Muscle layer of colon (tissue), 2 donors: Measurements from ENCODE around the gene CACNA2D3.

Experiments
- H3K27ac ChIP-seq: one replicate; pipeline ENCODE4 v1.7.0; 2013; ENCODE audit warnings: low read depth, mild to moderate bottlenecking, low read length, moderate library complexity
- H3K27me3 ChIP-seq, 2 donors: one replicate each; pipeline ENCODE4 v1.7.0; 2013; ENCODE audit warnings: low read length in 2 of 2, mild to moderate bottlenecking in 2 of 2; ENCODE audit not compliant: insufficient read depth in 2 of 2, control insufficient read depth in 1 of 2
- H3K36me3 ChIP-seq: one replicate; pipeline ENCODE4 v1.7.0; 2013; ENCODE audit warnings: mild to moderate bottlenecking, low read length; ENCODE audit not compliant: insufficient read depth
- H3K4me1 ChIP-seq: one replicate; pipeline ENCODE4 v1.7.0; 2013; ENCODE audit warnings: mild to moderate bottlenecking, low read length; ENCODE audit not compliant: insufficient read depth
- H3K4me3 ChIP-seq, 2 donors: one replicate each; pipeline ENCODE4 v1.7.0; 2013; ENCODE audit warnings: low read length in 2 of 2, low read depth in 1 of 2, mild to moderate bottlenecking in 1 of 2, moderate library complexity in 1 of 2
- H3K9ac ChIP-seq: one replicate; pipeline ENCODE4 v1.7.0; 2013; ENCODE audit warnings: low read length
- H3K9me3 ChIP-seq: one replicate; pipeline ENCODE4 v1.7.0; 2013; ENCODE audit warnings: mild to moderate bottlenecking, low read length
- donor health status: abdominal sarcoma.
- donor health status: Adenocarcinoma of cecum.

Gene CACNA2D3

DNA sequence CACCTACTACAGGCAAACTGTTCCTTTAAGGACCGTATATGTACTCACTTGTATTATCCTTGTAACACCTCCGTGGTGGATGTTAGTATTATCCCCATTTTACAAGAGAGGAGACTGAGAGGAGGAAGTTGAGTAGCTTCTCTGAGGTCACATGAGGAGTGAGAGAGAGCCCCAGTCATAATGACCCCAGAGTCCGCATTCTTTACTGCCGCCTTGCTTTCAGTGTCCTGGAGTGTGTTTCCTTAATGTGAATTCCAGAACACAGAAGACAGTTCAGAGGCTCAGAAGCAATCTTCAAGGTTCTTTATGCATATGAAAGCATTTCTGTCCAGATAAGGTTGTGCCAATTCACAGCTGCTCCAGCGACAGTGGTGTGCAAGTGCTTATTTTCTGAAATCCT, 199.2 kb downstream of the CACNA2D3 start:
- H3K4me1 ChIP-seq = no peaks in the 10 kb centered on the region
- H3K9ac ChIP-seq = no peak overlapping the region
- no peak overlapping the region for H3K27ac ChIP-seq
- H3K9me3 ChIP-seq = no peaks in the 10 kb centered on the region
- no peaks in the 10 kb centered on the region for H3K27me3 ChIP-seq
- no peaks in the 10 kb centered on the region for H3K36me3 ChIP-seq
- no peak overlapping the region for H3K4me3 ChIP-seq

DNA sequence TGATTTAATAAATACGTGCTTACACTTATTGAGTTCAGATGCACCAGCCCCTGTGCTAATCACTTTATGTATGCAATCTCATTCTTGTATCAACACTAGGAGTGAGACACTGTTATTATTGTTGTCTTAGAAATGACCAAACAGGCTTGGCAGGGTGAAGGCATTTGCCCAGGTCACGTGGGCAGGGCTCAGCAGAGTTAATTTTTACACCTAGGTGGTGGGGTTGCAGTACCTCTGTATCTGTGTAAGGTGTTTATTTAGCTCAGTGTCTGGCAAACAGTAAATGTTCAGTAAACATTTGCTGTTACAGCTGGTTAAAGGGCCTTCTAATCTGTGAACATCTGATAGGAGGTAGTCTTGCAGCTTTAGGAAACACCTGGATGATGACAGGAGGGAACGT, 200.0 kb downstream of the CACNA2D3 start:
- no peak overlapping the region for H3K9ac ChIP-seq
- H3K9me3 ChIP-seq = no peaks in the 10 kb centered on the region
- no peaks in the 10 kb centered on the region for H3K4me1 ChIP-seq
- no peak overlapping the region for H3K4me3 ChIP-seq
- no peak overlapping the region for H3K27ac ChIP-seq
- H3K36me3 ChIP-seq = no peaks in the 10 kb centered on the region
- no peaks in the 10 kb centered on the region for H3K27me3 ChIP-seq

DNA sequence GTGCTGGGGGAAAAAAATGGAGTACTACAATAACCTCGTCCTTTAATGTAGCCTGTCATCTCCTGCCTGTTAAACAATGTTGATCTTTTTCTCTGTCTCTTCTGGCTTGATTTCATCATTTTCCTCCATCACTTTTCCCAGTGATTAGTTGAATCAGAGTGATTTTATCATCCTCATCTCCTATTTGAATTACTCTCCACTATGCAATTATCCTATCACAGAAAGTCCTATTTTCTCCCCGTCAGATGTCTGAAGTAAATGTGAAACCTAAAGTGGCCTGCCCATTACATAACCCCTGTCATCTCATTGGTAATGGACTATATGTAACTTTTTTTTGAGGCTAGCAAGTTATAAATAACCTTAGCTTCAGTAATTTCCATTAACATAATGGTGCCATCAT, 201.8 kb downstream of the CACNA2D3 start:
- no peak overlapping the region for H3K4me3 ChIP-seq
- no peak overlapping the region for H3K27ac ChIP-seq
- no peaks in the 10 kb centered on the region for H3K4me1 ChIP-seq
- no peaks in the 10 kb centered on the region for H3K9me3 ChIP-seq
- no peaks in the 10 kb centered on the region for H3K36me3 ChIP-seq
- H3K27me3 ChIP-seq = no peaks in the 10 kb centered on the region
- H3K9ac ChIP-seq = no peak overlapping the region

DNA sequence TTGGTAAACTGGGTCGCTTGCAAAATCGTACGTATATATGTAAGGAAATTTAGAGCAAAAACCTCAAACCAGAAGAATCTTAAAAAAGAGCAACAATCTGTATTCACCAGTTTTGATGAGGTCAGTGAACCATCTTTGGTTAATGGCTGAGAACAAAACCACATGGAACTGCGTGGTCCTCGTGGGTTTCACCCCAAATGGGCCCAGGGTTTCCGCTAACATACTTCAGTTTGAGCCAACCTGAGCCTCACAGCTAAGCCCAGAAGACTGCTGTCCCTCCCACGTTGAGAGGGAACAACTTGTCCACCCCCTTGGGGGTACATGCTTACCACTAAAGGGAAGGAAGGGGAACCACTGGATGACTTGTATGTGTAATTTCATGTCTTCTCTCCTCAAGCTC, 204.6 kb downstream of the CACNA2D3 start:
- Histone ChIP-seq H3K4me1 (no peaks in the 10 kb centered on the region), H3K27me3 (no peaks in the 10 kb centered on the region), H3K9me3 (no peaks in the 10 kb centered on the region), H3K4me3 (no peak overlapping the region), H3K9ac (no peak overlapping the region), H3K27ac (no peak overlapping the region), H3K36me3 (no peaks in the 10 kb centered on the region)

DNA sequence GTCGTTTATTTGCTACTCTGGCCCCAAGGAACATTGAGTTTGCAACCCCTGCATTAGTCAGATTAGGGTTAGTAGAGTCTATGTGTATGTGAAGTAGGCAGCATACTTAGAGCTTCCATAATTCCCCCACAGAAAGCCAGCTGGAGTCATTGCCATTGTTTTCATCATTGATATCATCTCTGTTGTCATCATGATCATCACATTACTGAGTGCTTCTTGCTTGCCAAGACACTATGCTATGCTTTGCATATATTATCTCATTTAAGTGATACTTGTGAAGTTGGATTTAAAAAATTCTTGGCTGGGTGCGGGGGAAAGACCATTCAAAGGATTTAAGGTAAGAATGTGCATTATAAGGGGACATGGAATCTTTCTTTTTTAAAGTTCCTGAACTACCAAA, 209.0 kb downstream of the CACNA2D3 start:
- H3K4me3 ChIP-seq = no peak overlapping the region
- no peak overlapping the region for H3K27ac ChIP-seq
- no peaks in the 10 kb centered on the region for H3K9me3 ChIP-seq
- H3K4me1 ChIP-seq = no peaks in the 10 kb centered on the region
- H3K27me3 ChIP-seq = no peaks in the 10 kb centered on the region
- no peaks in the 10 kb centered on the region for H3K36me3 ChIP-seq
- no peak overlapping the region for H3K9ac ChIP-seq

DNA sequence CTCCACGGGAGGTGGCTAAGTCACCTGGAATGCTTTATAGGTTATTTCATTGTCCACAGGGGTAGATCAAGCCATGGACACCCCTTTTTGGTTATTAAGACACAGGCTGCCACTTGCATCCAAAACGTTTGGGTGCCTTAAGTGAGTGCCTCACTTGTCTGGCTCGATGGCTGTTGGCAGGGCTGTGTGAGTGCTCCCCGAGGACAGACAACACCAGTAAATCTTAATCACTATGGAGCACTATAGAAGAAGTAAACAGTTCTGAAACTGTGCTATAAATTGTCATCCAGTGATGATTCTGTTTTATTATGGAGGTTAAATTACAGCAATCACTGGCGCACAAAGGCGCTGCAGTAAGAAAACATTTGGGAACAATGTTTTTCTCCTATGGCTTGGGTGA, 215.5 kb downstream of the CACNA2D3 start:
- Histone ChIP-seq H3K4me3 (no peak overlapping the region), H3K36me3 (no peaks in the 10 kb centered on the region), H3K27ac (no peak overlapping the region), H3K9ac (no peak overlapping the region), H3K9me3 (no peaks in the 10 kb centered on the region), H3K4me1 (peaks cover 3% of the 10 kb centered on the region), H3K27me3 (no peaks in the 10 kb centered on the region)

DNA sequence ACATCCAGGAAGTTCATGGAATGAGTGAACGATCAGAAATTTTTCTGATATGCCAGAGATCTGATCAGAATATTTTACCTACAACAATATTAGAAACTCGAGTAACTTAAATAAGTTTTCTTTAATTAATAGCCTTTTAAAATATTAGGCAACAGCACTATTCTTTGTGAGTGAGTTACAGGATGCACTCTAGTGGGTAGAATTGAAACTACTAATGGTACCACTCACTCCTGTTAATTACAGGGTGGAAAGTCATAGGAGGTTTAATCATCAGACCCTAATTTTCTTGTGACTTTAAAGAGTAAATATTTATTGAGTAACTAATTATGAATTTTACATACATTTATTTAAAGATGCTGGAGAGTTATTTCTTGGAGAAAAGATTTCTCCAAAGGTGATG, 217.3 kb downstream of the CACNA2D3 start:
- Histone ChIP-seq H3K36me3 (no peaks in the 10 kb centered on the region), H3K27me3 (no peaks in the 10 kb centered on the region), H3K9ac (no peak overlapping the region), H3K27ac (no peak overlapping the region), H3K4me1 (peaks cover 3% of the 10 kb centered on the region), H3K4me3 (no peak overlapping the region), H3K9me3 (no peaks in the 10 kb centered on the region)

DNA sequence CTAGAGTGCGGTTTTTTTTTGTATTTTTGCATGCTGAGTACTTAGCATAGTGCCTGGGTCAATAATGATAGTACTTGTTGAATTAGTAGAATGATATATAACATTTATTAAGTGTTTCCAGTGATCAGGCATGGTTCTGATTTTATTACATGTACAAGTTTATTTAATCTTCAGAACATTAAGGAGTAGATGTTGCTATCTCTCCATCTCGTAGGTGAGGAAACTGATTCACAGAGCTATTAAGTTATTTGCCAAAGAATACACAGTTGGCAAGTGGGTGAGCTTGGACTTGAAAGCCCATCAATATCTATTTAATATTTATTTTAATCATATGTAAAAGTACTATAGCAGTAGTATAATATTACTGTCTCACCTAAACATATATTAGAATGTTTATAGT, 219.5 kb downstream of the CACNA2D3 start:
- Histone ChIP-seq H3K4me3 (no peak overlapping the region), H3K9me3 (no peaks in the 10 kb centered on the region), H3K9ac (no peak overlapping the region), H3K27me3 (no peaks in the 10 kb centered on the region), H3K27ac (no peak overlapping the region), H3K4me1 (peaks cover 3% of the 10 kb centered on the region), H3K36me3 (no peaks in the 10 kb centered on the region)

DNA sequence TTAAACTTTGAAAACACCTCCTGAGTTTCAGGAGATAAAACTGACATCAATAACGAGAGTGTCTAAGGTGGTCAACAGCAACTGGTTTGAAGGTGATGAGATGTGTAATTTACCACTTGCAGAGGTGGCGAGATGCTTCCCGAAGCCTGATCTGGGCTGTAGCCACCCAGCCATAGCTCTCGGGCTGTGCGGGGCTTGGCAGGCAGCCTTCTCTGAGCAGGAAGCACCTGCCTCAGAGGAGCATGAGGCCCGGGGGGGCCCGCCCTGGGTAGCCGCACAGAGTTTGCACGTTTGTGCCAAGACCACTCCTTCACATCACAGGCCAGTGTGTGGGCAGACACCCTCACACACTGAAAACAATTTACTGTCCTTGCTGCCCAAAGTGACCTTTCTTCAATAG, 220.3 kb downstream of the CACNA2D3 start:
- H3K36me3 ChIP-seq = no peaks in the 10 kb centered on the region

DNA sequence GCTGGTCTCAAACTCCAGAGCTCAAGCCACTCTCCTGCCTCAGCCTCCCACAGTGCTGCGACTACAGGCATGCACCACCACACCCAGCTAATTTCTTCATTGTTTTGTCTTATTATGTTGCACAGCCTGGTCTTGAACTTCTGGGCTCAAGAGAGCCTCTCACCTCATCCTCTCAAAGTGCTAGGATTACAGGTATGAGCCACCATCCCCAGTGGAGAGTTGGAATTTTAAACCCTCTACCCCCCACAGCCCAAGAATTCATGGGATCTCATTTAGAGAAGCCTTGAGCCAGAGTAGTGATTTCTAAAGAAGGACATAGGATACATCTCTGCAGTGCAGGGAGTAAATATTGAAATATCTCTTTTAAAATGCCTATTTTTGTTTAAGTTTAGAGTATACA, 221.1 kb downstream of the CACNA2D3 start:
- H3K27me3 ChIP-seq = no peaks in the 10 kb centered on the region
- no peaks in the 10 kb centered on the region for H3K36me3 ChIP-seq
- H3K27ac ChIP-seq = no peak overlapping the region
- no peaks in the 10 kb centered on the region for H3K4me1 ChIP-seq
- H3K4me3 ChIP-seq = no peak overlapping the region
- H3K9me3 ChIP-seq = no peaks in the 10 kb centered on the region
- H3K9ac ChIP-seq = no peak overlapping the region

More for the DNA sequence above, 220.3 kb downstream of the CACNA2D3 start:
- Histone ChIP-seq H3K9ac (no peak overlapping the region), H3K4me3 (no peak overlapping the region), H3K27ac (no peak overlapping the region), H3K4me1 (peaks cover 2% of the 10 kb centered on the region), H3K9me3 (no peaks in the 10 kb centered on the region), H3K27me3 (no peaks in the 10 kb centered on the region)

DNA sequence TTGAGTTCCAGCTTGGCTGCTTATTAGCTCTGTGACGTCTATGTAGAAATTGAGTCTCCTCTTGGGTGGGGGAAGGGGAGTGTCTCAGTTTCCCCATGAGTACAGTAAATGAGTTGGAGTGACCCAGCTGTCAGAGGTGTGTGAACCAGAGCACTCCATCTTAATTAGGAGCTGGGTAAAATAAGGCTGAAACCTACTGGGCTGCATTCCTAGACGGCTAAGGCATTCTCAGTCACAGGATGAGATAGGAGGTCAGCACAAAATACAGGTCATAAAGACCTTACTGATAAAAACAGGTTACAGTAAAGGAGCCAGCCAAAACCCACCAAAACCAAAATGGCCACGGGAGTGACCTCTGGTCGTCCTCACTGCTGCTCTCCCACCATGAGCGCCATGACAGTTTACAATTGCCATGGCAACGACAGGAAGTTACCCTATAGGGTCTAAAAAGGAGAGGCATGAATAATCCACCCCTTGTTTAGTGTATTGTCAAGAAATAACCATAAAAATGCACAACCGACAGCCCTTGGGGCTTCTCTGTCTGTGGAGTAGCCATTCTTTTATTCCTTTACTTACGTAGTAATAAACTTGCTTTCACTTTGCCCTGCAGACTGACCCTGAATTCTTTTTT, 222.4 kb downstream of the CACNA2D3 start:
- H3K4me1 ChIP-seq = no peaks in the 10 kb centered on the region
- no peaks in the 10 kb centered on the region for H3K36me3 ChIP-seq
- H3K9me3 ChIP-seq = no peaks in the 10 kb centered on the region

DNA sequence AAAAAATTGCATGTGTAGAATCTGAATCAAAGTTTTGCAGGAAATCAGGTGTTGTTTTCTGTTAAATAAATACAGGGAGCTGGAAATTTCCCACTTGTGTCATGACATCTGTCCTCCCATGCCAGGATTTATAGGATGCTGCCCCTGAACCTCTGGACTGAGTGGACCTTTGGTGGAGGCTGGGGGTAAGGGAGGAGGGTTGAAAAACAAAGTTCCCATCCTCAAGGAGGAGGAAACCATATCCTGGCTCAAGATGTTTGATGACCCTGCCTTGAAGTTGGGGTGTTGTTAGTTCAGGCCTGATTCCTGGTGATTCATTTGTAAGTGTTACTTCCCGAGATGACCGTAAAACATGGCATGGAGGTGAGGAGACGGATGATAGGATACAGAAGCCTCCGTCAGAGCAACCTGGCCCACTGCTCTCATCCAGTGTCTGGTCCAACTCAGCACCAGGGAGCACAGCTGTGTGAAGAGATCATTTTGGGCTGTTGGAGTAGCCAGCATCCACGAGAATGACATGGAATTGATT, 223.6 kb downstream of the CACNA2D3 start:
- no peaks in the 10 kb centered on the region for H3K9me3 ChIP-seq
- H3K4me1 ChIP-seq = no peaks in the 10 kb centered on the region
- H3K27me3 ChIP-seq = no peaks in the 10 kb centered on the region
- no peaks in the 10 kb centered on the region for H3K36me3 ChIP-seq
- no peak overlapping the region for H3K4me3 ChIP-seq
- H3K9ac ChIP-seq = no peak overlapping the region
- no peak overlapping the region for H3K27ac ChIP-seq

More for the DNA sequence above, 222.4 kb downstream of the CACNA2D3 start:
- no peak overlapping the region for H3K9ac ChIP-seq
- H3K27ac ChIP-seq = no peak overlapping the region
- no peak overlapping the region for H3K4me3 ChIP-seq
- no peaks in the 10 kb centered on the region for H3K27me3 ChIP-seq
